DND-41 (cell line): Measurements from ENCODE around the gene ADARB2.

ENCODE experiments used
- ATAC-seq: fragments of 200-7000 bp; cut with Tn5 transposase; 3 replicates; pipeline ENCODE4 v1.9.1; 2021; ENCODE audit warnings: low read depth; ENCODE audit not compliant: insufficient read depth
- DNase-seq: peaks from one replicate; pipeline ENCODE4 v3.0.0-alpha.2; 2020
- H2AFZ ChIP-seq: 2 replicates; pipeline ENCODE4 v1.6.0; 2012; ENCODE audit warnings: low read depth, low read length
- H3K27ac ChIP-seq: 2 replicates; pipeline ENCODE4 v1.5.1; 2012; ENCODE audit warnings: low read length, inconsistent platforms
- H3K27me3 ChIP-seq: fragments of 200-600 bp; sonication (generic); 2 replicates; pipeline ENCODE4 v1.6.0; 2012; ENCODE audit warnings: low read length, mild to moderate bottlenecking, inconsistent platforms; ENCODE audit not compliant: insufficient read depth, poor library complexity
- H3K36me3 ChIP-seq: 2 replicates; pipeline ENCODE4 v1.5.1; 2012; ENCODE audit warnings: low read length, inconsistent platforms; ENCODE audit not compliant: insufficient read depth
- H3K4me1 ChIP-seq: 2 replicates; pipeline ENCODE4 v1.5.1; 2012; ENCODE audit warnings: mild to moderate bottlenecking, low read length; ENCODE audit not compliant: insufficient read depth
- H3K4me2 ChIP-seq: 2 replicates; pipeline ENCODE4 v1.6.0; 2012; ENCODE audit warnings: mild to moderate bottlenecking, moderate library complexity, low read length, inconsistent platforms; ENCODE audit not compliant: insufficient read depth
- H3K4me3 ChIP-seq, 2 experiments: fragments of 200-600 bp in 1 of 2; shearing (Covaris generic) in 1 of 2; 2 replicates each; pipeline ENCODE4 v1.5.1; 2012 to 2016; ENCODE audit warnings: inconsistent platforms in 2 of 2, low read length in 2 of 2, mild to moderate bottlenecking in 2 of 2, low read depth in 1 of 2, moderate library complexity in 1 of 2
- H3K79me2 ChIP-seq: 2 replicates; pipeline ENCODE4 v1.6.0; 2012; ENCODE audit warnings: low read length, inconsistent platforms; ENCODE audit not compliant: insufficient read depth
- H3K9ac ChIP-seq: 2 replicates; pipeline ENCODE4 v1.6.0; 2012; ENCODE audit warnings: low read depth, mild to moderate bottlenecking, inconsistent platforms, low read length, moderate library complexity
- H3K9me3 ChIP-seq: 2 replicates; pipeline ENCODE4 v1.5.1; 2012; ENCODE audit warnings: low read length, moderate library complexity, mild to moderate bottlenecking, inconsistent platforms; ENCODE audit not compliant: insufficient read depth, severe bottlenecking
- H4K20me1 ChIP-seq: 2 replicates; pipeline ENCODE4 v1.6.0; 2012; ENCODE audit warnings: low read length; ENCODE audit not compliant: insufficient read depth
- EZH2 ChIP-seq: IDR thresholded peaks from 3 replicates; pipeline ENCODE4 v1.6.1; 2012; ENCODE audit warnings: borderline replicate concordance, low read depth, mild to moderate bottlenecking, moderate library complexity, low read length, inconsistent platforms; ENCODE audit not compliant: severe bottlenecking
- TF ChIP-seq, protein P1 (sequence below): IDR thresholded peaks from 2 replicates; pipeline ENCODE4 v1.5.1; 2012; ENCODE audit warnings: borderline replicate concordance, low read length, moderate library complexity, mild to moderate bottlenecking; ENCODE audit not compliant: poor library complexity, severe bottlenecking; ENCODE audit errors: extremely low read depth

The ADARB2 gene

DNA sequence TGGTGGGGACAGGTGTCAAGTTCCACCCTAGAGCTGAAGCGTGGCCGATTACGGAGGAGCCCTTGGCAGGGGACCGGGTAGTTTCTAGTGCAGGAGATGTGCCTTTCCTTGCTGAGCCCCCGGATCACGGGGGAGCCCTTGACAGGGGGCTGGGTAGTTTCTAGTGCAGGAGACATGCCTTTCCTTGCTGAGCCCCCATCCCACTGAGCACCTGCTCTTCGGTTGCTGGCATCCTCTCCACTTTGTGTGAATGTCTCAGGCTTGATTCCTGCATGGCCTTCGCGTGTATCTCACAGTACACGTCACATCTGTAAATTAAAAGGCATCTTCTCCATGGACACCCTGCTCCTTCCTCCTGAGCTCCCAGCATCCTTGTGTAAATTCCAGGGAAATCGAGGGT, 263.5 kb downstream of the ADARB2 start:
- Histone ChIP-seq H3K36me3 (no peaks in the 10 kb centered on the region), H3K4me3 (no peak overlapping the region), H3K27ac (no peak overlapping the region), H3K4me1 (peaks cover 23% of the 10 kb centered on the region), H3K9me3 (peaks cover 8% of the 10 kb centered on the region), H2AFZ (no peak overlapping the region), H3K27me3 (no peaks in the 10 kb centered on the region), H4K20me1 (no peaks in the 10 kb centered on the region), H3K4me2 (no peak overlapping the region), H3K79me2 (no peaks in the 10 kb centered on the region), H3K9ac (no peak overlapping the region)
- TF ChIP-seq EZH2, result no peak
- TF ChIP-seq, protein P1, sequence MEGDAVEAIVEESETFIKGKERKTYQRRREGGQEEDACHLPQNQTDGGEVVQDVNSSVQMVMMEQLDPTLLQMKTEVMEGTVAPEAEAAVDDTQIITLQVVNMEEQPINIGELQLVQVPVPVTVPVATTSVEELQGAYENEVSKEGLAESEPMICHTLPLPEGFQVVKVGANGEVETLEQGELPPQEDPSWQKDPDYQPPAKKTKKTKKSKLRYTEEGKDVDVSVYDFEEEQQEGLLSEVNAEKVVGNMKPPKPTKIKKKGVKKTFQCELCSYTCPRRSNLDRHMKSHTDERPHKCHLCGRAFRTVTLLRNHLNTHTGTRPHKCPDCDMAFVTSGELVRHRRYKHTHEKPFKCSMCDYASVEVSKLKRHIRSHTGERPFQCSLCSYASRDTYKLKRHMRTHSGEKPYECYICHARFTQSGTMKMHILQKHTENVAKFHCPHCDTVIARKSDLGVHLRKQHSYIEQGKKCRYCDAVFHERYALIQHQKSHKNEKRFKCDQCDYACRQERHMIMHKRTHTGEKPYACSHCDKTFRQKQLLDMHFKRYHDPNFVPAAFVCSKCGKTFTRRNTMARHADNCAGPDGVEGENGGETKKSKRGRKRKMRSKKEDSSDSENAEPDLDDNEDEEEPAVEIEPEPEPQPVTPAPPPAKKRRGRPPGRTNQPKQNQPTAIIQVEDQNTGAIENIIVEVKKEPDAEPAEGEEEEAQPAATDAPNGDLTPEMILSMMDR, result no peak
- ATAC-seq (no peak), DNase-seq (no peak)

DNA sequence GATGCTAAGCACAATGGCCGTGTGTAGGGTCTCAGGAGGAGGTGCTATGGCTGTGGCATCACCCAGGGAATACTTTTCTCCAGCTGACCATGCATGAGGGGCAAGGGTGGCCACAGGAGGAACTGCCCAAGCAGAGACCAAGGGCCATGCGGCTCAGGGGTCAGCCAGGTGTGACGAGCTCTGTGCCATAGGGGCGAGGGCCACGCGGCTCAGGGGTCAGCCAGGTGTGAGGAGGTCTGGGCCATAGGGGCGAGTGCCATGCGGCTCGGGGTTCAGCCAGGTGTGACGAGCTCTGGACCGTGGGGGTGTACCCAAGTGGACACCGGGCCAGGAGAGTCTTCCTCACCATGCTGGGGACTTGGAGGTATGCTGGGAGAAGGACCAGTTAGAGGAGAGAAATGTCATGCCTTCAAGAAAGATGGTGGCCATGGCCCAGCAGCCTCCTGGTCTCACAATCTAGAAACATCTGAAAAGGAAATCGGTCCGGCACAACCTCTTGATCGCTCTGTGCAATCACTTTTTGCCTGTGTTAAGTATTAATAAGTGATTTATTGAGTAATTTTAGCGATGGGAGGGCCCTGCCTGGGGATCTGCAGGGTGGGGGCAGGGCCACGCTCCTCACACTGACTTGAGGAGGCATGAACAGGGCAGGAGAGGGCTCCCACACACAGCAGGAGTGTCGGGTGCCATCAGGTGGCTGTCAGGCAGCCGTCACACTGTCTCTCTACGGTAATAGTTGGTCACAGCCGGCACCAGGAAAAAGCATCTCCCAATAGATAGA, 265.0 kb downstream of the ADARB2 start:
- DNase-seq, result no peak
- Histone ChIP-seq H3K9ac (no peak overlapping the region), H2AFZ (no peak overlapping the region), H3K4me1 (peaks cover 25% of the 10 kb centered on the region), H3K79me2 (no peaks in the 10 kb centered on the region), H3K4me2 (no peak overlapping the region), H4K20me1 (no peaks in the 10 kb centered on the region), H3K4me3 (no peak overlapping the region), H3K9me3 (no peaks in the 10 kb centered on the region), H3K27me3 (no peaks in the 10 kb centered on the region), H3K36me3 (no peaks in the 10 kb centered on the region), H3K27ac (no peak overlapping the region)
- ATAC-seq, result no peak
- no peak for TF ChIP-seq EZH2
- TF ChIP-seq, protein P1, result no peak

DNA sequence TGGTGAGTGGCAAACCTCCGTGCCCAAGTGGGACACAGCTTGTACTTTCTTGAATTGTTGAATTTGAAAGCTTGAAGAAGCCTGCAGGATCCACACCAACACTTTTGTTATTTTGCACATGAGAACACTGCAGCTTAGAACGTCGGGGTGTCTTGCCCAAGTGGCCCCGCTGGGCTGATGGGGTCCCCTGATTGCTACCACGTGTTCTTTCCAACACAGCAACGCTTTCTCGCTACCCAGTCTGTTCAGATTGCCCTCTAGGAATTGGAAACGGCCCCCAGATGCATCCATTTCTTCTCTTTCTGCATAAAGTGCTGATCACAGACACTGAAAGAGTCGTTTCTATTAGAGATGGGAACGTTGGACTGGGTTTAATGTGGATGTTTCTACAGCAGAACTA, 268.5 kb downstream of the ADARB2 start:
- H3K36me3 ChIP-seq, result no peaks in the 10 kb centered on the region
- no peaks in the 10 kb centered on the region for H4K20me1 ChIP-seq
- H3K9me3 ChIP-seq, result no peaks in the 10 kb centered on the region
- no peak for TF ChIP-seq EZH2
- TF ChIP-seq, protein P1, result no peak
- DNase-seq (no peak), ATAC-seq (no peak)
- no peak overlapping the region; the same call in 1 of the 2 replicates for H2AFZ ChIP-seq
- H3K27ac ChIP-seq, result no peak overlapping the region
- no peaks in the 10 kb centered on the region for H3K79me2 ChIP-seq
- no peak overlapping the region for H3K4me3 ChIP-seq
- H3K4me1 ChIP-seq, result peaks cover 36% of the 10 kb centered on the region
- H3K9ac ChIP-seq, result no peak overlapping the region
- no peaks in the 10 kb centered on the region for H3K27me3 ChIP-seq
- no peak overlapping the region for H3K4me2 ChIP-seq
